Activated naive CD4-positive, alpha-beta T cell treated with anti-CD3 and anti-CD28 coated beads for 36 hours (primary cell): Measurements from ENCODE around the gene OPA3. TPM values are rescaled to one million over a fixed set of nuclear protein-coding genes. Genes with fewer than 3 reads are reported as not detected.

Experiments used
- CTCF ChIA-PET: fragments of 350-600 bp; sonication (Branson Sonifier 250); formaldehyde crosslinking; loops from one replicate; lab custom pipeline; 2021; ENCODE audit warnings: antibody characterized with exemption; lab: Charles Lee
- DNase-seq: peaks from one replicate; pipeline ENCODE4 v3.0.0-alpha.2; 2020
- H3K27ac Mint-ChIP-seq: one replicate; pipeline ENCODE4 v1.8.0; 2021; ENCODE audit warnings: mild to moderate bottlenecking, mixed read lengths
- H3K27me3 Mint-ChIP-seq: one replicate; pipeline ENCODE4 v1.8.0; 2021; ENCODE audit warnings: low read depth, mixed read lengths
- H3K36me3 Mint-ChIP-seq: one replicate; pipeline ENCODE4 v1.8.0; 2021; ENCODE audit warnings: low read depth, mixed read lengths
- H3K4me1 Mint-ChIP-seq: one replicate; pipeline ENCODE4 v1.8.0; 2021; ENCODE audit warnings: low read depth, mixed read lengths
- H3K4me3 Mint-ChIP-seq: one replicate; pipeline ENCODE4 v1.8.0; 2021; ENCODE audit warnings: mild to moderate bottlenecking, moderate library complexity, mixed read lengths
- H3K9me3 Mint-ChIP-seq: one replicate; pipeline ENCODE4 v1.8.0; 2021; ENCODE audit warnings: mixed read lengths
- intact Hi-C: fragments of 100-400 bp; cut with micrococcal nuclease; formaldehyde crosslinking; loops from one replicate; pipeline ENCODE4 v1.15.1; 2023
- total RNA-seq, 2 experiments: library from RNA; stranded (reverse); gene quantifications; one replicate each; pipeline ENCODE4 v1.2.3, GENCODE V29; 2021

OPA3 gene
- total RNA-seq, 2 experiments from 2014 or later = 12.4 to 12.7 TPM

DNA sequence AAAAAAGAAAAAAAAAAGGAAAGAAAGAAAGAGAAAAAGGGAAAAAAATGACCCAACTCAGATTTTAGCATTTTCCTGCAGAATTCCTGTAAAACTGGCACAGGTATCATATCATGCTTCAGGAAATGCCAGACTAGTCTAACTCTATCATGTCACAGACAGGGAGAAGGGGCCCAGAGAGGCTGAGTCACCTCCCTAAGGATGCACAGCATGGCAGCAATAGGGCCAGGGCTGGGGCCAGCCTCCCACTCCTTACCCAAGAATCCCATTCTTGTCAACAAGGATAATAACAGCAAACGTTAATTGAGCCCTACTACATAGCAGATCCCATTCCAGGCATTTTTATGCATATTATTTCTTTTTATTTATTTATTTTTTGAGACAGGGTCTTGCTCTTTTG, 8.9 kb upstream of the OPA3 start:
- H3K27me3 Mint-ChIP-seq = peaks cover 58% of the 10 kb centered on the region

DNA sequence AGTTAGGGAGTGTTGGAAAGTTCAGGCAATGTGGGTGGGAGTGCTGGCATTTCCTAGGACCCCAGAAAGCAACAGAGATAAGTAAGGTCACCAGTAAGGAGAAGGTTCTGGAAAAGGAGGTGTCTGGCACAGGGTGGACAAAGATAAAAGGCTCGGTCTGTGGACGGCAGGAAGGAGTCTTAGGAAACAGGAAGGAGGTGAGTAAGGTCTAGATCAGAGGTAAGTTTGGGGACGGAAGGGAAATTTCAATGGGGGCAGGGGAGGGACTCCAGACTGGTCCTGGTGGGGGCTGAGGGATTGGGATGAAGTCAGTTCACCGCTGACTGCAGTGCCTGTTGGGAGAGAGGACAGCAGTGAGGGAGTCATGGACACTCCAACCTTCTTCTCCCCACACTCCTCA, 7.8 kb upstream of the OPA3 start:
- Mint-ChIP-seq H3K36me3 (no peaks in the 10 kb centered on the region), H3K27ac (no peak overlapping the region), H3K4me3 (no peak overlapping the region), H3K4me1 (peaks cover 13% of the 10 kb centered on the region), H3K9me3 (no peaks in the 10 kb centered on the region), H3K27me3 (peaks cover 48% of the 10 kb centered on the region)
- intact Hi-C loops = no loop called here
- CTCF ChIA-PET = interaction anchor here (2.0 kb wide), 1 partner anchor 49 kb away, joined by 15 read pairs; no protein-coding TSS in a partner anchor
- no peak for DNase-seq

More for the DNA sequence above, 8.9 kb upstream of the OPA3 start:
- no peak for DNase-seq
- Mint-ChIP-seq H3K36me3 (no peaks in the 10 kb centered on the region), H3K27ac (no peak overlapping the region), H3K4me1 (peaks cover 20% of the 10 kb centered on the region), H3K4me3 (no peak overlapping the region), H3K9me3 (no peaks in the 10 kb centered on the region)
- intact Hi-C loops = no loop called here
- CTCF ChIA-PET = interaction anchor here (0.7 to 1.6 kb wide), 2 partner anchors 38 to 100 kb away, joined by 3 to 5 read pairs; no protein-coding TSS in a partner anchor

DNA sequence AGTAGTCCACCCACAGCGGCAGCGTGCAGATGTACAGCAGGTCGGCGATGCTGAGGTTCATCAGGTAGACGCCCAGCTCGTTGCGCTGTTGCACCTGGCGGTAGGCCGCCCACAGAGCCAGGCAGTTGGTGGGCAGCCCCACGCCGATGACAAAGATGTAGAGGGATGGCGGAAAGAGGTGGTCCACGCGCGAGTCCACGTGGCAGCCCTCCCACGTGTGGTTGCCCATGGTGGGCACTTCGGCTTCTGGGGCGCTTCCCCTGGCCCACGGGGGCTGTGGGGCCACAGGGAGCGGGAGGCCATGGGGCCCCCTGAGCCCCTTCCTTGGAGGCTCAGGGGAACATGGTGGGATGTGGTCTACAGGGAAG, 7.0 kb upstream of the OPA3 start:
- intact Hi-C loops = loop anchor here (1.0 kb wide), 2 partner anchors 51 to 90 kb away; no protein-coding TSS in a partner anchor

DNA sequence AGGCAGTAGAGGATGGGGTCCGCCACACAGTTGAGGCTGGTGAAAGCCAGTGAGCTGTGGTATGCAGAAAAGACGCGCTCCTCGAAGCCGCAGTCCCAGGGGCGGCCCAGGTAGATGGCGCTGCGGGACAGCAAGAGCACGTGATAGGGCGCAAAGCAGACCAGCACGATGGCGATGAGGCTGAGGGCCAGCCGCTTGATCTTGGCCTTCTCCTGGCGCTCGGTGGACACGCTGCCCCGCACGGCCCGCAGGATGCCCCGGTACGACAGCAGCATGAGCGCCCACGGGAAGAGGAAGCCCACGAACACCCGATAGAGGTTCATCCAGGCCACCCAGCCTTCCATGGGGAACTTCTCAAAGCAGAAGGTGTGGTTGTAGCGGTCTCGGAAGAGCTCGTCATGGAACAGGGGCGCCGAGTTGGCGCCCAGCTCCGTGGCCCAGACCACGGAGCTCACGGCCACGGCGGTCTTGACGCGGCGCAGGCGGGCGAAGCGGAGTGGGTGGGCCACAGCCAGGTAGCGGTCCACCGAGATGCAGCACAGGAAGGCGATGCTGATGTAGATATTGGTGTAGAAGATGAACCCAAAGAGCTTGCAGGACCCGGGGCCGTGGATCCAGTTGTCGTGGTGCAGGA, 6.5 kb upstream of the OPA3 start:
- CTCF ChIA-PET = interaction anchor here (0.6 to 2.0 kb wide), 7 partner anchors 39 to 86 kb away, joined by 3 to 15 read pairs (median 5); partner anchors contain the start of gene GIPR
- intact Hi-C loops = loop anchor here (1.0 kb wide), 2 partner anchors 51 to 90 kb away; no protein-coding TSS in a partner anchor

More for the DNA sequence above, 7.0 kb upstream of the OPA3 start:
- Mint-ChIP-seq H3K9me3 (no peaks in the 10 kb centered on the region), H3K27me3 (peaks cover 41% of the 10 kb centered on the region), H3K4me3 (no peak overlapping the region), H3K27ac (no peak overlapping the region), H3K4me1 (peaks cover 13% of the 10 kb centered on the region), H3K36me3 (no peaks in the 10 kb centered on the region)
- DNase-seq = no peak
- CTCF ChIA-PET = interaction anchor here (0.6 to 2.0 kb wide), 5 partner anchors 39 to 86 kb away, joined by 3 to 15 read pairs (median 5); no protein-coding TSS in a partner anchor

DNA sequence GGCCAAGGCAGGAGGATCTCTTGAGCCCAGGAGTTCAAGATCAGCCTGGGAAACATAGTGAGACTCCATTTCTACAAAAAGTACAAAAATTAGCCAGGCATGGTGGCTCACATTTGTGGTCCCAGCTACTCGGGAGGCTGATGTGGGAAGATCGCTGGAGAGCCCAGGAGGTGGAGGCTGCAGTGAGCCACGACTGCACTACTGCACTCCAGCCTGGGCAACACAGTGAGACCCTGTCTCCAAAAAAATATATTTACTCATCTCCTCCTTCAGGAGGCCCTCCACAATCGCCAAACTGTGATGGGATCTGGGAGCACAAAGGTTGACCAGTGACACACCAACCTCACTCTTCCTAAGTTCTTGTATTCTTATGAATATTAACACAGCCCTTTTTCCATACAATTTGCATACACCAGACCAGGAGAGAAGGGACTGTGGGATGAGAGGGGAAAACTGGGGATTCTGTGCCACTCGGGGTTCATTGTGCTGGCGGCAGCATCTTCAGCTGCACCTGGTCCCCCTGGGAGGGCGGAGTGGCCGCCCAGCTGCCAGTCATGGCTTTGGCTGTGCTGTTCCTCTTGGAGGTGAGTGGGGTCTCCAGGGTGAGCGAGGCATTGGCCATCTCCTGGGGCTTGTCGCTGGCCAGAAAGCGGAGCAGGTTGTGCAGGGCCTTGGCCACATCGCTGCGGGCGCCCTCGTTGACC, 5.8 kb upstream of the OPA3 start:
- no peaks in the 10 kb centered on the region for H3K9me3 Mint-ChIP-seq
- CTCF ChIA-PET = interaction anchor here (0.6 to 2.0 kb wide), 5 partner anchors 40 to 87 kb away, joined by 3 to 15 read pairs (median 5); partner anchors contain the start of gene GIPR
- intact Hi-C loops = loop anchor here (1.0 kb wide), 2 partner anchors 52 to 91 kb away; no protein-coding TSS in a partner anchor
- H3K27me3 Mint-ChIP-seq = peaks cover 31% of the 10 kb centered on the region
- H3K27ac Mint-ChIP-seq = no peak overlapping the region
- DNase-seq = no peak
- peaks cover 13% of the 10 kb centered on the region for H3K4me1 Mint-ChIP-seq
- H3K4me3 Mint-ChIP-seq = no peak overlapping the region
- H3K36me3 Mint-ChIP-seq = no peaks in the 10 kb centered on the region

More for the DNA sequence above, 6.5 kb upstream of the OPA3 start:
- no peaks in the 10 kb centered on the region for H3K9me3 Mint-ChIP-seq
- H3K27me3 Mint-ChIP-seq = peaks cover 37% of the 10 kb centered on the region
- no peak overlapping the region for H3K4me3 Mint-ChIP-seq
- no peaks in the 10 kb centered on the region for H3K36me3 Mint-ChIP-seq
- H3K27ac Mint-ChIP-seq = no peak overlapping the region
- H3K4me1 Mint-ChIP-seq = peaks cover 13% of the 10 kb centered on the region
- DNase-seq = peak; percentile 74

DNA sequence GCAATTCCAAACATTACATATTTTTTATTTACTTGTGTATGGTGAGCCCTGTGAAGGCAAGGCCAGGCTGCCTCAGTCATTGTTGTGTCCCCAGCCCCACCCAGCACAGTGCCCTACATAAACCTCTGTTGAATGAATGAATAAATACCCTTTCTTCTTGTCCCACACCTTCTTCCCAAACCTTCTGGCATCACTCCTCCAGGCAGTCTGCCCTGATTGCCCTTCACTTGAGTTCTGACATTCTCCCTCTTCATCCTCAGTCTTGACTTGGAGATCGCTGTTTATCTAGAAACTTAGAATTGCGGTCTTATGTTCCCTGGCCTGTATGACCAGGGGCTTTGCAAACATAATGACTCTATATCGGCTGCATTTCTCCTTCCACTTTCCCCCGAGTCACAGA, 5.2 kb upstream of the OPA3 start:
- Mint-ChIP-seq H3K4me1 (peaks cover 13% of the 10 kb centered on the region), H3K27me3 (peaks cover 29% of the 10 kb centered on the region), H3K9me3 (no peaks in the 10 kb centered on the region), H3K4me3 (no peak overlapping the region), H3K36me3 (no peaks in the 10 kb centered on the region), H3K27ac (no peak overlapping the region)
- CTCF ChIA-PET = interaction anchor here (1.4 kb wide), 1 partner anchor 79 kb away, joined by 3 read pairs; the partner anchor contains the start of gene GIPR
- intact Hi-C loops = loop anchor here (10.0 kb wide), 2 partner anchors 205 to 275 kb away; partner anchors contain the start of genes DMWD, FOXA3 and SYMPK
- DNase-seq = no peak

DNA sequence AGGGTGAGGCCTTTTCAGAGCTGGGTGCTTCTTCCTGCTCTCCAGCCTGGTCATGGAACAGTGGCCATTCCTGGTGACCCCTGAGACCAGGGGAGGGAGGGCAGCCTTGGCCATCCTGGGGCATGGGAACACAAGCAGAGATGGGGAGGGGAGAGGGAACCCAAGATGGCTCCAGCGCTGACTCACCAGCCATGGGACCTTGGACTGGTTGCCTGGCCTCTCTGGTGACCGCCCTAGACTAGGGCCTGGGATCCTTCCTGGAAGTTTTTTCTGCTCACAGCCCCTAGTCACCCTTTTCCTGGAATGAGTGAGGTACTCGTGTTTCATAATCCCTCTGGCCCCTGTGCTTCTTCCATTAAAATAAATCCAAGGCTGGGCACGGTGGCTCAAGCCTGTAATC, 3.3 kb upstream of the OPA3 start:
- Mint-ChIP-seq H3K9me3 (no peaks in the 10 kb centered on the region), H3K27me3 (peaks cover 29% of the 10 kb centered on the region), H3K36me3 (peaks cover under 1% of the 10 kb centered on the region), H3K27ac (no peak overlapping the region), H3K4me3 (no peak overlapping the region), H3K4me1 (peaks cover 18% of the 10 kb centered on the region)
- DNase-seq = no peak
- CTCF ChIA-PET = no interaction called here
- intact Hi-C loops = loop anchor here (10.0 kb wide), 2 partner anchors 207 to 277 kb away; partner anchors contain the start of genes DMWD, FOXA3 and SYMPK

DNA sequence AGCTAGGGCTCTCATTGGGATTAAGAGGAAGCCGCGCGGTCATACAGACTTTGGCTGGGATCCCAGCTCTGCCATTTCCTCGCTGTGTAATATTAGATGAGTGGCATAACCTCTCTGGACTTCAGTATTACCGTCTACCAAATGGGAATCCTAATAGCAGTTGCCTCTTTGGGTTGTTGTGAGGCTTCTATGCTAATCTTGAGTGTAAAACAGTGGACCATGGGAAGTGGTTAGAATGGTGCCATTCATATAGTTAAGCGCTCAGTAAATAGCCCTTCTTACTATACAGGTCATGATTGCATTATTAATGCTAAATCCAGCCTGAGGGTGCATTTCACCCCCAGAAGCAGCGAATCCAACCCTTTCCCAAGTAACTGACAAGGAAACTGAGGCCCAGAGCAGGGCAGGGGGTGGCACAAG, 566 bp upstream of the OPA3 start:
- DNase-seq = no peak
- H3K4me1 Mint-ChIP-seq = peaks cover 14% of the 10 kb centered on the region
- H3K4me3 Mint-ChIP-seq = peak overlapping the region; percentile 89
- CTCF ChIA-PET = interaction anchor here (0.7 to 1.9 kb wide), 3 partner anchors 27 to 188 kb away, joined by 4 to 8 read pairs (median 5); no protein-coding TSS in a partner anchor
- intact Hi-C loops = loop anchor here (10.0 kb wide), 2 partner anchors 210 to 280 kb away; partner anchors contain the start of genes DMWD, FOXA3 and SYMPK
- H3K36me3 Mint-ChIP-seq = peaks cover 6% of the 10 kb centered on the region
- no peaks in the 10 kb centered on the region for H3K9me3 Mint-ChIP-seq
- peaks cover 8% of the 10 kb centered on the region for H3K27me3 Mint-ChIP-seq
- H3K27ac Mint-ChIP-seq = peak overlapping the region; percentile 98

DNA sequence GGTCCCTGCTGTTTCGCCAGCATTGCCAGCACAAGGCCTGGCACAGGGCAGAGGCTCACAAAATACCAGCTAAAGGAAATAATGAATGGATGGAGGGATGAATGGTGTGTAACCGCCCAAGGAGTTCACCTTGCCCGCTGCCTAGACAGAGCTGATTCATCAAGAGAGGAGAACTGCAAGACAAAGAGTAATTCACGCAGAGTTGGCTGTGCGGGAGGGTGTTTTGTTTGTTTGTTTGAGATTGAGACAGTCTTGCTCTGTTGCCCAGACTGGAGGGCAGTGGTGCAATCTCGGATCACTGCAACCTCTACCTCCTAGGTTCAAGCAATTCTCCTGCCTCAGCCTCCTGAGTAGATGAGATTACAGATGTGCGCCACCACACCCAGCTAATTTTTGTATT, 3.0 kb downstream of the OPA3 start:
- H3K4me1 Mint-ChIP-seq = peaks cover 25% of the 10 kb centered on the region
- H3K27me3 Mint-ChIP-seq = no peaks in the 10 kb centered on the region
- no peak overlapping the region for H3K4me3 Mint-ChIP-seq
- intact Hi-C loops = loop anchor here (5.0 to 10.0 kb wide), 4 partner anchors 144 to 579 kb away; partner anchors contain the start of genes DMWD, FOXA3, RELB and SYMPK
- no peaks in the 10 kb centered on the region for H3K9me3 Mint-ChIP-seq
- H3K27ac Mint-ChIP-seq = no peak overlapping the region
- peaks cover 6% of the 10 kb centered on the region for H3K36me3 Mint-ChIP-seq
- CTCF ChIA-PET = no interaction called here
- no peak for DNase-seq

DNA sequence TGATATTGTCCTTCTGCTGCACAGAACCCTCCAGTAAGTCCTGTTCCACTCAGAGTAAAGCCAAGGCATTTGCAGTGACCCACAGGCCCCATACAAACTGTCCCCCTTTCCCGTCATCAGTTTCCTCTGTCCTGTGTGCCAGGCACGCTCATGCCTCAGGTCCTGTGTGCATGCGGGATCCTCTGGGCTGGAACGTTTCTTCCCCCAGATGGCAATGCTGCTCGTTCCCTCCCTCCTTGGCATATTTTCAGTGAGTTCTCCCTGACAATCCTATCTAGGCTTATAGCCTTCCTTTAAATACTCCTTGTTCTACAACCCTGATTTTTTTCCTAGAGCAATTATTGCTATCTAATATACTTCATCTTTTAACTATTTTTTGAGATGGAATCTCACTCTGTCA, 5.7 kb downstream of the OPA3 start:
- H3K4me1 Mint-ChIP-seq = peaks cover 24% of the 10 kb centered on the region
- DNase-seq = no peak
- CTCF ChIA-PET = no interaction called here
- no peaks in the 10 kb centered on the region for H3K27me3 Mint-ChIP-seq
- H3K9me3 Mint-ChIP-seq = no peaks in the 10 kb centered on the region
- intact Hi-C loops = no loop called here
- no peak overlapping the region for H3K27ac Mint-ChIP-seq
- H3K4me3 Mint-ChIP-seq = no peak overlapping the region
- peaks cover 6% of the 10 kb centered on the region for H3K36me3 Mint-ChIP-seq

DNA sequence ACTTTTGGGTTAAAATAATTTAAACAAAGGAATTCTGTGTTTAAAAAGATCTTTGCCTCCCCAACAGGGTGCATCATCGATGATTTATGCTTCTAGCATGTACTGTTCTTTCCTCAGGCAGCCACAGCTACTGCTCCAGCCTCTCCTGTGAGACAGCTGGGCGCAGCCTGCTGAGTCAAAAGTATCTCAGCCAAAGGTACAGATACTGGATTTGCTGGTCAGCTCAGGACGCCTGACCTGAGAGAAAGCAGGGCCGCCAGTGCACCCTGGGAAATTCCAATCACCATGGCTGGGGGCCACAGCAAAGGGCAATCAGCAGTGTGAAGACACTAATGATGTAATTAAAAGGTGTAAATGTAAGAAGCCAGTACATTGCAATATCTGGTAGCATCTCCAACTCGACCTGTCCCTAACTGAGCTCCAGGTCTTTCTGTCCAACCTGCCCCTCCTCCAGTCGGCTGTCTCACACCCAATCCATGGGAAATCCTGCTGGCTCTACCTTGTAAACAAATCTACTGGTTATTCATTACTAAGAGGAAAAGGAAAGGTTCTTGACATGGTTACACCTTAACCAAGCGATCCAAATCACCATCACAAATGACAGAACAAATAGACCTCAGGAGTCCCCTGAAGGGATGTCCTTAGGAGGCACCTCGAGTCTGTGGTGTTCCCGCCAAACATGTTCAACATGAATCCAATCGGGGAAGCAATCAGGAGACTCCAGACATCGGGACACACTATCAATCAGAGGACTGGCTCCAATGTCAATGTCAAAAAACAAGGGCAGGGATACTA, 7.3 kb downstream of the OPA3 start:
- no peaks in the 10 kb centered on the region for H3K9me3 Mint-ChIP-seq
- no peaks in the 10 kb centered on the region for H3K27me3 Mint-ChIP-seq
- H3K27ac Mint-ChIP-seq = no peak overlapping the region
- intact Hi-C loops = no loop called here
- peaks cover 1% of the 10 kb centered on the region for H3K36me3 Mint-ChIP-seq
- peaks cover 18% of the 10 kb centered on the region for H3K4me1 Mint-ChIP-seq
- no peak for DNase-seq
- H3K4me3 Mint-ChIP-seq = no peak overlapping the region
- CTCF ChIA-PET = interaction anchor here (1.2 kb wide), 1 partner anchor 19 kb away, joined by 5 read pairs; no protein-coding TSS in a partner anchor
